NCI-H187 treated with DMSO at 0.1 percent for 48 hours (cell line): ENCODE measurements around the gene ARHGDIA.

Source experiments
- DNase-seq: peaks from one replicate; lab custom pipeline; 2025; lab: John Stamatoyannopoulos, UW

The ARHGDIA gene

GRCh38 chr17:81863833-81864768, 7.0 kb downstream of the ARHGDIA start:
- DNase-seq, result no peak

DNA sequence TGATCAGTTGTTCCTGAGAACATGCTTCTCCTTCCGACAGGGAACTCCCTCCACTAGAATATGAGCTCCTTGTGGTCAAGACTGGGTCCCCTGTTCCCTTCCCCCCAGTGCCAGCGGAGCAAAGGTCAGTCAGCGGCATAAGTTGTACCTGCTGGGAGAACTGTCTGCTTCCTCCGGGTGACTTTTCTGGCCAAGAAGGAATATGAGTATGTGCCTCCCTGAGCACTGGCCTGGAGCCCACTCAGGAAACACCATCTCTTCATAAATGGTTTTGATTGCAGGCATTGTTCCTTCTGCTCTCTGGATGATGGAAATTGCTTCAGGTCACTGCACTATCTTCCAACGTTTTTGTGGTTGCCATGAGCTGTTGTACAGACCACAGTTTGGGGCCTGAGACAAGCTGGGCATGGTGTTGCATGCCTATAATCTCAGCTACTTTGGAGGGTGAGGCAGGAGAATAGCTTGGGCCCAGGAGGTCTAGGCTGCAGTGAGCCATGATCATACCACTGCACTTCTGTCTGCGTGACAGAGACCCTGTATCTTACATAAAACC, 7.9 kb downstream of the ARHGDIA start:
- no peak for DNase-seq

- peak; percentile 92 for DNase-seq
These were observed 10.2 kb downstream of the ARHGDIA start for GRCh38 chr17:81860756-81861568.

GRCh38 chr17:81859906-81860755, 11.0 kb downstream of the ARHGDIA start, which contains the start of gene P4HB:
Gene P4HB (minus strand): TSS chr17:81860535. CDS start chr17:81860471, 64 bp downstream.
- no peak for DNase-seq

DNA sequence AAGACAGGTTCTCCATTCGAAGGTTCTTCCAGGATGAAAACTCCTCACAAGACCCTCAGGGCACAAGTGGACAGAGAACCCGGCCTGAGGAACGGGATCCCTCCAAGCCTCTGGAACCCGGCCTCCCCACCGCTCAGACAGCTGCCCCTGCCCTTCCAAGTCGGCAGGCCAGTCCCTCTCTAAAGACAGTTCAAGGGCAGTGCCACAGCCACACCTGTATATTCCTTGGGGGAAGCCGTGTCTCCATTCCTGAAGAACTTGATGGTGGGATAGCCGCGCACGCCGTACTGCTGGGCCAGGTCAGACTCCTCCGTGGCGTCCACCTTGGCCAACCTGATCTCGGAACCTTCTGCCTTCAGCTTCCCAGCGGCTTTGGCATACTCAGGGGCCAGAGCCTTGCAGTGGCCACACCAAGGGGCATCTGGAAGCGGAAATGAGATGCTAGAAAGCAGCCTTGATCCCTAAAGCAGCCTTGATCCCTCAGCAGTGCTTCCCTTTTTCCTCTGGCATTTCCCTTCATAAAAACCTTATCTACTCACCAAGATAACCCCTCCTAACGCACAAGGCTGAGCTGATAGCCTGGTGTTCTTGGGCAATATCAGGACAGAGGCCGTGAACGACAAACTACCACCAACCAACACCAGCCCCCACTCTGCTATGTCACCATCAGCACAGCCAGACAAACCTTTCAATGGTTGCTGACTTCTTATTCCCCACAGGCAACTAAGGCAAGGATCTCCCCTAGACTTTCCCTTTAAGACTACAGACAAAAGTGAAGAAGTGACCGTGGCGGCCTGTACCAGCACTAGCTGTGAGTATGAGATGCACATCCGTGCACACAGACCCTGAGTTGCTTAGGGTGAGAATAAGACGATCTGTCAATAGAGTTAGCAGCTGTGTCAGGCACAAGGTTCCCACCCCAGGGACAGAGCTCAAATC, 11.9 kb downstream of the ARHGDIA start:
- DNase-seq, result no peak

DNA sequence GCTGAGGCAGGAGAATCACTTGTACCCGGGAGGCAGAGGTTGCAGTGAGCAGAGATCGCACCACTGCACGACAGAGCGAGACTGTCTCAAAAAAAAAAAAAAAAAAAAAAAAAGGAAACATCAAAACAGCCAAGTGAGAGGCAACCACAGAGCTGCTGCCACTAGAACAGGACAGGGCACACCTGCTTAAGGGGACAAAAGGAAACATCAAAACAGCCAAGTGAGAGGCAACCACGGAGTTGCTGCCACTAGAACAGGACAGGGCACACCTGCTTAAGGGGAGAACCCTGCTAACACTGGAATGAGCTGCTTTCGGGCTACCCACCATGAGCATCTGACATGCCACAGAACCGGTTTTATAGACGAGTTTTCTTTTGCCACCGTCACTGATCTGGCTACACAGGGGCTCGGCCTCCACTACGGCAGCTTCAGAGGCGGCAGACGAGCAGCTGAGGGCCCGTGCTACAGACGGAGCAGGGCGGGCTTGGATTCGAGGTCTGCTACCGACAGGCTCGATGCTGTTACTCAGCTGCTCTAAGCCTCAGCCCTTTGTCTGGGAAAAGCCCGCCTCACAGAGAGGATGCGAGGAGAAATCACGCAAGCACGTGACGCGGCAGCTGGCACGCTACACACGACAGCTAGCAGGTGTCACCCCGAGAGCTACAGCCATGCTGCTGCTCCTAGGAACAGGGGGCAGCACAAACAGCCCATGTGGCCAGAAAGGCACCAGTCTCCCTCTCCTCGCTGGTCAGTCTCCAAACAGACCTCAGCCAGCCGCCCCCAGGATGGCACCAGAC, 12.8 kb downstream of the ARHGDIA start:
- no peak for DNase-seq

- no peak for DNase-seq
These were observed 16.0 kb downstream of the ARHGDIA start for GRCh38 chr17:81854974-81855774.

- DNase-seq, result no peak
These were observed 18.9 kb downstream of the ARHGDIA start for GRCh38 chr17:81852237-81852636.

- DNase-seq, result no peak
These were observed 19.7 kb downstream of the ARHGDIA start for GRCh38 chr17:81851423-81851822.

- no peak for DNase-seq
These were observed 21.7 kb downstream of the ARHGDIA start for GRCh38 chr17:81849457-81849856.

DNA sequence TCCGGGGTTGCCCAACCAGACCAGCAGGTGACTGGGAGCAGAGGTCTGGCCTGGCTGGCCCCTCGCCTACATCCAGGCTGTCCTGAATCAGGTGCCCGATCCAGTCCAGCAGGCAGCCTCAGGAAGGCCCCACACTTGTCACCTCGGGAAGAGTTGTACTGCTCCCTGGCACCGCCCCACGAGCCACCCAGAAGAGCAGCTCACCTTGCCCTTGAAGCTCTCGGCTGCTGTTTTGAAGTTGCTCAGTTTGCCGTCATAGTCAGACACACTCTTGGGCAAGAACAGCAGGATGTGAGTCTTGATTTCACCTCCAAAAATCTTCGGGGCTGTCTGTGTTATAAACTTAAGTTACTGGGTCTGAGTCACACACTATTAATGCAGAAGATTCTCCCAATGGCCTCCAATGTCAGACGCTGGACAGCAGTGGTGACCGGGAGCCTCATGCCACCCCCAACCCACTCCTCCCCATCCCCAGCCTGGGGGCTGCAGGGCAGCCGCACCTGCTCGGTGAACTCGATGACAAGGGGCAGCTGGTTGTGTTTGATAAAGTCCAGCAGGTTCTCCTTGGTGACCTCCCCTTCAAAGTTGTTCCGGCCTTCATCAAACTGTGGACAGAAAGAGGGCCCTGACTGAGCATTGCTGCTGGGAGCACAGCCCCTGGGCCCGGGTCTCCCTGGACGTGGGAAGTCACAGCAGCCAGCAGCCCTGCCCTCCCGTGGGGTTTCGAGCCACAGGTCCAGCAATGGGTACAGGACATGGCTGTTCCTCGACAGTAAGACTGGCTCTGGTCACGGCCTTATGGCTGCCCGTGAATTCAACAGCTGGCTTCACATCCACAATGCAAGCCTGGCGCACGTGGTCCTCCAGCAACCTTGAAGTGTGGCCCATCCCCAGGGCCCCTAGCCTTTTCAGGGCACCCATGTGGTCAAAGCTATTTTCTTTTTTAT, 24.1 kb downstream of the ARHGDIA start:
- no peak for DNase-seq

DNA sequence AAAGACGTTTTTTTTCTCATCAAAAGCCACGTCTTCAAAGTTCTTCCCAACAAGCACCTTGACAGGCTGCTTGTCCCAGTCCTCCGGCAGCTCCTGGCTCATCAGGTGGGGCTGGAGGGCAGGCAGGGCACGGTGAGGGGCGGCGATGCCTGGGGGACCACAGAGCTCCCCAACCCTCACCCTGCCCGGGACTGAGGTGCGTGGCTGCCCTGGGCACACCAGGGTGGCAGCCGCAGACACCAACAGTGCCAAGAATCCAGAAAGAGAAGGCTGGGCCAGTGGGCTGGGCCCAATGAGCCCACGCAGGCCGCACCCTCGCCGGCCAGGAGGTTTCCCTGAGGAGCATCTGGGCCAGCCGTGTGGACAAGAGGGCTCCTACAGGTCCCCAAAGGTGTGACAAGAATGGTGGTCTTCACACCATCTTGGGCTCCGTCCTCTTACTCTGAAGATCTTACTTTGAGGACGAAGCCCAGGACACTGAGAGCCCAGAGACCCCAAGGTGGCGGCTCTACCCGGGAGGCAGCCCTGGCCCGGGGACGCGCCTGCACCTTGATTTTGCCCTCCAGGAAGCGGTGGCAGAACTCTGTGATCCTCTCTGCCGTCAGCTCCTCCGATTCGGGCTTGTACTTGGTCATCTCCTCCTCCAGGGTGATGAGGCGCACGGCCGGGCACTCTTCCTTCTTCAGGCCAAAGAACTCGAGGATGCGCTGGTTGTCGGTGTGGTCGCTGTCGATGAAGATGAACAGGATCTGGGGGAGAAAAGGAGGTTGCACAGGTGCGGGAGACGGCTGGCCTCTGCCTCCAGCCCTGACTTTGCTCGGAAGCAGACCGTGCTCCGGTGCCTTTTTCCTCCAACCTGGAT, 25.0 kb downstream of the ARHGDIA start:
- DNase-seq, result no peak

- no peak for DNase-seq
These were observed 25.8 kb downstream of the ARHGDIA start for GRCh38 chr17:81845361-81845760.

GRCh38 chr17:81844887-81845286, 26.2 kb downstream of the ARHGDIA start:
- DNase-seq, result no peak

- DNase-seq, result no peak
These were observed 26.7 kb downstream of the ARHGDIA start for GRCh38 chr17:81844327-81844851.

DNA sequence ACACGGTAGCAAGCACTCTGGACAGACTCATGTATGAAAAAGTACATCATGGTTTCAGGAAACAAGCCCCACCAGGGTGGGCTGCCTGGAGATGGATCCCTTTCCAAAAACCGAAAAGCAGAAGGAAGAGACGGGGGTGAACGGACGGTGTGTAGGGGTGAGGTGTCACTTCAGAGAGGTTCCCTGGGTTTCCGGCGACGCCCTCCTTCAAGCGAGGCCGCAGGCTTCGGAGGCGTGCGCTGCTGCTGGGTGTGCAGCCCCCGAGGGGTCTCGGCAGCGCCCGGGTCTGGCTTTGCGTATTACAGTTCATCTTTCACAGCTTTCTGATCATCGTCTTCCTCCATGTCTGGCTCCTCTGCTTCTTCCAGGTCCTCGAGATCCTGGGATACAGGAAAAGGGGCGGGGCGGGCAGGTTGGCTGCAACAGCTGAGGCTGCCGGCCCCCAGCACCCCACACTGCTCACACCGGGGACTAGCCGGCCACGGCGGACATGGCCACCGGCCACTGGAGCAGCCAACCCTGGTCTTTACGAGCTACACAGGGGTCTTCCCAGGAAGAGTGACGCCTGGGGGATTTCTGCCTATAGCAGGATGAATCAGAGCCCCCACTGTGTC, 27.3 kb downstream of the ARHGDIA start:
- no peak for DNase-seq
